D341Med (cell line): ENCODE measurements around the gene CIAO3.
A peak's percentile ranks its signal among the peaks of the same experiment; 100 is the strongest.

ENCODE experiments used
- DNase-seq: peaks from one replicate; pipeline ENCODE4 v3.0.0; 2012; ENCODE audit warnings: low spot score

The CIAO3 gene

DNA sequence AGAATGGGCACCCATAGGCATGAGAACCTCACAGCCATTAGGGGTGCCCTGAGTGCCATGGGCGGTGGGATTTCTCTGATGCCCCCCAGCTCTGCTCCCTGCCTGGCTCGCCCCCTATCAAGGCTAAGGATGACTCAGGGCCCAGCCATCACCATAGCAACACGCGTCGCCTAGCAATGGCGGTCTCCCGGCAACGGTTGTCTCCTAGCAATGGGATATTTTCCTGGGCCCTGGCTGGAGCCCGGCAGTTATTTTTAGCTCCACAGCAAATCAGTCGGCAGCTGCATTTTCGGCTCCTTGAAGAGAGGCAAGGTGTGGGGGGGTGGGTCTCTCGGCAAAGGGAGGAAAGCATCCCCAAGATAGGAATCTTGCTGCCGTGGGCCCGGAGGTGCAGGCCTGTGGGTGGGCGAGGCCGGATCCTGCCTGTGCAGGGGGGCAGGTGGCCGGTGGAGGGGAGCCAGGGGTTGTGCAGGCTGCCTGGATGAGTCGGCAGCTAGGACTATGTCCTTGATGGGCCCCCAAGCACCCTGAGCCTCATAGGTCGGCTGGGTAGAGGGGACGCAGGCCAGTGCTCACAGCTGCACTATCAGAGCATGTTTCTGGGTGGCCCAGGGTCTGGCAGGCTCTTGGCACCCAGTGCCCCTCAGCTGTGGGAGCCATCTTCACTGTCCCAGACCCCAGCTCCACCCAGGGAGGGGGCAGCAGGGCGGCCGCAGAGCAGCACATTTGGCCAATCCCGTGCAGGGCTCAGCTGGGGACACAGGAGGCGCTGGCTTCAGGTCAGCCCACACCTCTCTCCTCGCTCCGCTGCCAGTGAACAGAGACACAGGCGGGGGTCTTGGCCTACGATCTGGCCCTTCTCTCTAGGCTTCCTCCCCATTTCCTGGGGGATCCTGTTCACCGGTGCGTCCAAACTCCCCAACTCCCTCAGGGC, 31.0 kb downstream of the CIAO3 start:
- peak; percentile 76 for DNase-seq

DNA sequence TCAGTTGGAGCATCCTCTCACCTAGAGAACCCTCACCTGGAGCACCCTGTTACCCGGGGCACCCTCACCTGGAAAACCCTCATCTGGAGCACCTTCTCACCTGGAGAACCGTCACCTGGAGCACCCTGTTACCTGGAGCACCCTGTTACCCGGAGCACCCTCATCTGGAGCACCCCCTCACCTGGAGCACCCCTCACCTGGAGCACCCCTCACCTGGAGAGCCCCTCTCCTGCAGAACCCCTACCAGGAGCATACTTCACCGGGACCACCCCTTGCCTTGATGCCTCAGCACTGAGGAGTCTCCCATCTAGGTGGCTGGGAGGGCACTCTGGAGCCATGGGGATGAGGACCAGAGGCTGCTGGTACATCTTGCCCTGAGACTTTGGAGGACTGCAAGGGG, 31.8 kb downstream of the CIAO3 start:
- DNase-seq, result no peak

DNA sequence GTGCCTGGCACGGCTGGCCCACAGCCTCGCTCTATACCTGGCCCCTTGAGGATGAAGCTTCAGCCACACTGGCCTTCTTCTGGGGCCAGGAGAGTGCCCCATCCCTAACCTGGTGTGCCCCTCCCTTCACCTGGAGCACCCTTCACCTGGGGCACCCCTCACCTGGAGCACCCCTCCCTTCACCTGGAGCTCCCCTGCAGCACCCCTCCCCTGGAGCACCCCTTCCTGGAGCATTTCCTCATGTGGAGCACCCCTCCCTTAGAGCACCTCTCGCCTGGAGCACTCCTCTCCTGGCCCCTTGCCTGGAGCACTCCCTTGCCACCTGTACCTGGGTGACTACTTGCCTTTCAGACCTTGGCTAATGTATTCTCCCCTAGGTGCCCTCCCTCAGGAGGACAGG, 32.8 kb downstream of the CIAO3 start:
- no peak for DNase-seq

GRCh38 chr16:707062-707538, 33.7 kb downstream of the CIAO3 start:
- no peak for DNase-seq

DNA sequence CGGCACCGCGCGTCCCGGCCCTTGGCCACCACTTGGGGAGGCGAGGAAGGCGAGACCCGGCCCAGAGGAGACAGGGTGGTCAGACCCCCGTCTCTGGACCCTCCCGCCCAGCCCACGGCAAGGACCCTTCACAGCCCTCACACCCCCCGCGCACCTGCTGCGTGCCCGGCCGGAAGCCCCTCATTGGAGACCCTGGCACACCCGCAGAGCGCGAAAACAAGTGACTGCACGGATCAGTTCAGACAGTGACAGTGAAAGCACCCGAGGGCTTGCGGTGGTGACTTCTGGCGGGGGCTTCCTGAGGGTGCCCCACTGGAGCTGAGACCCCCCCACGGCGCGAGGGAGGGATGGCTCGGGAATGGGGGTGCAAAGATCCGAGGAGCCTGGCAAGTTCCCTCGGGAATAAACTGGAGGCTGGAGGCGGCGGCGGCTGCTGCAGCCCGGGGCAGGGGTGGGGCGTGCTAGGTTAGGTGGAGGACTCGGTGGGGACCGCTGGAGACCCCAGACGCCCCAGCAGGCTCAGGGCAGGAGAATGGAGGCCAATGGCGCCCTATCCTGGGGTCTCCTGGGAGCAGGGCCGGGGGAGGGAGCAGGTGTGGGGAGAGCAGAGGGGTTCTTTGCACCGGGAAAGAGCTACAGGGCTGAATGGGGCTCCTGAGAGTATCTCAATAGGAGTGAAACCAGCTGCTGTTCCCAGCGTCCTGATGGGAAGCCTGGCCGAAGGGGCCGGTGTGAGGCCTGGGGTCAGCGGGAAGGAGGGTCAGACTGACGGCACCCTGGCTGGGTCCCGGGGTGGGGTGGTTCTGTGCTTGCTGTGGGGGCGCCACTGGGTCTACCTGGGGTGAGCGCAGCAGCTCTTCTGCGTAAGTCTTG, 34.4 kb downstream of the CIAO3 start:
- DNase-seq, result no peak

- peak; percentile 97 for DNase-seq
Measured at GRCh38 chr16:705431-706188, 35.2 kb downstream of the CIAO3 start, which contains the start of gene FBXL16. Gene FBXL16 (minus strand): TSS chr16:705801. CDS start chr16:697405, 8,396 bp downstream.

DNA sequence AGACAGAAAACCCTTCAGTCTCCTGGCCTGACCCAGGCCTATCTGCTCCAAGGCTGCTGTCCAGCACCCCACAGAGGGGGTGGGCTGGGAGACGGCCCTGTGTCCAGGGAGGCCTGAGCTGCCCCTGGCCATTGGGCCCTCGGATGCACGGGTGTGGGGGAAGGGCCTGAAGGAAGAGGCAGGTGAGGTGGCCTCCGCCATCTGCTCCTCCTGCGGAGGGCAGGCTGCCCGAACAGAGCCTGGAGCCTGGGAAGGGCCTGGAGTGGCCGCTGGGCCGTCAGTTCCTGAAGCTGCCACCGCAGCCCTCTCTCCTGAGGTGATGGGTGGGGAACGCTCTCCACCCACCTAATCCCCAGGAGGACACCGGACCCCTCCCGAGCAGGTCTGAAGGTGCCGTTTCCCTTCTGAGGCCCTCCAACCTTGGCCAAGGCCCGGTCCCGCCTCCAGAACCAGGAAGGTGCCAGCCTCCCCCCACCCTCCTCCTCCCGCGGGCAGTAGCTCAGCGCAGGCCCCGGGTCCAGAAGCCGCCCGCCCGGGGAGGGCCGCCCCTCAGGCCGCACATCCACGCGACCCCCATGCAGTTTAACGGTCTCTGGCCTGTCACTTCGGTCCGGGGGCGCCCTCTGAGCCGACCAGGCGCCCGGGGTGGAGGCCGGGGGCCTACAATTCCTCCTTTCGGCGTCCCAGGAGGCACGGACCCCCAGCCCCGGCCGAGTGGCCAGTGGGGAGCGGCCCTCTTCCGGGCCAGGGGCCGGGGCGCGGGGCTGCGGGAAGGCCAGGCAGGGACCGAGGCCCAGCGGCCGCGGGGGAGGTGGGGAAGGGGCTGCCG, 36.0 kb downstream of the CIAO3 start:
- peak; percentile 52 for DNase-seq

GRCh38 chr16:704047-704446, 36.8 kb downstream of the CIAO3 start:
- DNase-seq, result no peak

GRCh38 chr16:703406-703805, 37.4 kb downstream of the CIAO3 start:
- no peak for DNase-seq

GRCh38 chr16:702341-702740, 38.5 kb downstream of the CIAO3 start:
- no peak for DNase-seq

- DNase-seq, result no peak
Measured at GRCh38 chr16:700684-701584, 39.9 kb downstream of the CIAO3 start.

- DNase-seq, result no peak
Measured at GRCh38 chr16:698911-699671, 41.7 kb downstream of the CIAO3 start.

GRCh38 chr16:695355-696089, 45.3 kb downstream of the CIAO3 start:
- no peak for DNase-seq

DNA sequence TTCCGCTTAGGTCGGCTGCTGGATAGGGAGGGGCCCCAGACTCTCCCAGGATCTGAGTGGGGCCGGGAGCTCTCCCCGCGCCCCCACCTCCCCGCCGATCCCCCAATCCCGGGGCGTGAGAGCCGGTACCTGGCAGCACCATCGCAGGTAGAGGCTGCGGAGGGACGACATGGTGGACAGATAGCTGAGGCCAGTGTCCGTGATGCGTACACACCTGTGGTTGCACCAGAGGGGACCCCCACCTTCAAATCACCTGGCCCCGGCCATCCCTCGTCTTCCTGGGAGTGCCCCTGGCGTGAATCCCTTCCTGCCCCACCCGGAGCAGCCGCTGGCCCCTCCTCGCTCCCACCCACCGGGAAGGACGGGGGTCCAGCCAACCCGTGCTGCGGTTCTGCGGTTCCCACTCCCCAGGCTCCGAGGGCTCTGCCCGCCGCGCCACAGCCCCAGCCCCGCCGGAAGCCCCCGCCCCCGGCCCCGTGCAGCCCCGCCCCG, 45.9 kb downstream of the CIAO3 start:
- no peak for DNase-seq

GRCh38 chr16:694187-694862, 46.5 kb downstream of the CIAO3 start:
- DNase-seq, result no peak

DNA sequence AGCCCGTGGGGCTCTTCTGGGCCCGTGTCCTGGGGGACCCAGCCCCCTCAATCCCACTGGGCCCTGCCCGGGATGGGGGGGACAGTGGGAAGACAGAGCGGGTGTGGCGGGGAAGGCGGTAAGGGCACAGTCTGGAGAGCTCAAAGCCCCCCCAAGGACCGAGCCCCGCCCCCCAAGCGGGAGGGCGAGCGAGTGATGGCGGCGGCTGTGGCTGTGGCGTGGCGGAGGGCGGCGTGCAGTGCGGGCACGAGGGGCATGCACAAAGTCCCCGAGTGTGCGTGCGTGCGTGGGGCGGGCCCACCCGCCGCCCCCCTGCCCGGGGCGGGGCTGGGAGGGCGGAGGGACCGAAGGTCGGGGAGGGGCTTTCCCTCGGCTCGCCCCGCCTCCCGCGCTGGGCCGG, 47.0 kb downstream of the CIAO3 start:
- DNase-seq, result no peak

DNA sequence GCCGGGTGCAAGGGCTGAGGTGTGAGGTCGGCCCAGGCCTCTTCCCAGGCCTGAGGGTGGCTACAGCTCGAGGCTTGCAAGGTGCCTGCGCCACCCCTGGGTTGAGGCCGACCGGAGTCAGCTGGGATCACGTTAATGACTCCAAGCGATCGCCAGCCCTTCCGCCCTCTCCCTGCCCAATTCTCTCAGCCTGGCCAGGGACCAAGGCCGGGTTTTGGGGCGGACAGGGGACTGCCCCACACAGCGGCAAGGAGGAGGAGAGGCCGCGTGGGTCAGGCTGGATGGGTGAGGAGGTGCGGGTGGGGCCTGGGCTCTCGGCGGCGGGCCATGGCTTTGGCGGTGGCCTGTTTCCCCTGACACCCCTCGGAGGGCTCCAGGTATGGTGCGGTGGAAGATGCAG, 47.4 kb downstream of the CIAO3 start:
- DNase-seq, result no peak
